ENCODE results near the gene PERM1.

Gene PERM1

GRCh38 chr1:998745-998994 lies 16.8 kb upstream of the PERM1 start:
- TF ChIP-seq EGR1 (IDR thresholded peaks at IDR 0.05) (no peak), CREB1 (IDR thresholded peaks at IDR 0.05; ENCODE audit: low read depth) (no peak), ZBTB7A (IDR thresholded peaks at IDR 0.05; ENCODE audit: low read depth) (no peak), EP300 (IDR thresholded peaks at IDR 0.05; ENCODE audit: borderline replicate concordance) (no peak), TAF1 (IDR thresholded peaks at IDR 0.05; ENCODE audit: low read depth) (no peak), NFIC (IDR thresholded peaks at IDR 0.05) (no peak), YY1 (IDR thresholded peaks at IDR 0.05; ENCODE audit: low read depth) (no peak), CEBPB (IDR thresholded peaks at IDR 0.05) (no peak), USF1 (IDR thresholded peaks at IDR 0.05) (no peak), TEAD4 (IDR thresholded peaks at IDR 0.05) (no peak), FOXM1 (IDR thresholded peaks at IDR 0.05; ENCODE audit: borderline replicate concordance, low read depth) (no peak)
- TF ChIP-seq, protein P1, sequence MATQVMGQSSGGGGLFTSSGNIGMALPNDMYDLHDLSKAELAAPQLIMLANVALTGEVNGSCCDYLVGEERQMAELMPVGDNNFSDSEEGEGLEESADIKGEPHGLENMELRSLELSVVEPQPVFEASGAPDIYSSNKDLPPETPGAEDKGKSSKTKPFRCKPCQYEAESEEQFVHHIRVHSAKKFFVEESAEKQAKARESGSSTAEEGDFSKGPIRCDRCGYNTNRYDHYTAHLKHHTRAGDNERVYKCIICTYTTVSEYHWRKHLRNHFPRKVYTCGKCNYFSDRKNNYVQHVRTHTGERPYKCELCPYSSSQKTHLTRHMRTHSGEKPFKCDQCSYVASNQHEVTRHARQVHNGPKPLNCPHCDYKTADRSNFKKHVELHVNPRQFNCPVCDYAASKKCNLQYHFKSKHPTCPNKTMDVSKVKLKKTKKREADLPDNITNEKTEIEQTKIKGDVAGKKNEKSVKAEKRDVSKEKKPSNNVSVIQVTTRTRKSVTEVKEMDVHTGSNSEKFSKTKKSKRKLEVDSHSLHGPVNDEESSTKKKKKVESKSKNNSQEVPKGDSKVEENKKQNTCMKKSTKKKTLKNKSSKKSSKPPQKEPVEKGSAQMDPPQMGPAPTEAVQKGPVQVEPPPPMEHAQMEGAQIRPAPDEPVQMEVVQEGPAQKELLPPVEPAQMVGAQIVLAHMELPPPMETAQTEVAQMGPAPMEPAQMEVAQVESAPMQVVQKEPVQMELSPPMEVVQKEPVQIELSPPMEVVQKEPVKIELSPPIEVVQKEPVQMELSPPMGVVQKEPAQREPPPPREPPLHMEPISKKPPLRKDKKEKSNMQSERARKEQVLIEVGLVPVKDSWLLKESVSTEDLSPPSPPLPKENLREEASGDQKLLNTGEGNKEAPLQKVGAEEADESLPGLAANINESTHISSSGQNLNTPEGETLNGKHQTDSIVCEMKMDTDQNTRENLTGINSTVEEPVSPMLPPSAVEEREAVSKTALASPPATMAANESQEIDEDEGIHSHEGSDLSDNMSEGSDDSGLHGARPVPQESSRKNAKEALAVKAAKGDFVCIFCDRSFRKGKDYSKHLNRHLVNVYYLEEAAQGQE (IDR thresholded peaks at IDR 0.05; ENCODE audit: low read depth) = no peak

- TF ChIP-seq, protein P1 (IDR thresholded peaks at IDR 0.05; ENCODE audit: low read depth) = no peak
- TF ChIP-seq NFIC (IDR thresholded peaks at IDR 0.05) (no peak), USF1 (IDR thresholded peaks at IDR 0.05) (no peak), TEAD4 (IDR thresholded peaks at IDR 0.05) (no peak), EP300 (IDR thresholded peaks at IDR 0.05; ENCODE audit: borderline replicate concordance) (no peak), CEBPB (IDR thresholded peaks at IDR 0.05) (no peak), TAF1 (IDR thresholded peaks at IDR 0.05; ENCODE audit: low read depth) (no peak), ZBTB7A (IDR thresholded peaks at IDR 0.05; ENCODE audit: low read depth) (no peak), FOXM1 (IDR thresholded peaks at IDR 0.05; ENCODE audit: borderline replicate concordance, low read depth) (no peak), TCF12 (IDR thresholded peaks at IDR 0.05; ENCODE audit: low read depth) (no peak), EGR1 (IDR thresholded peaks at IDR 0.05) (no peak), YY1 (IDR thresholded peaks at IDR 0.05; ENCODE audit: low read depth) (no peak), RAD21 (IDR thresholded peaks at IDR 0.05; ENCODE audit: low read depth) (no peak), CREB1 (IDR thresholded peaks at IDR 0.05; ENCODE audit: low read depth) (no peak), MAX (IDR thresholded peaks at IDR 0.05) (no peak)
These were observed 16.3 kb upstream of the PERM1 start for GRCh38 chr1:997993-998744.

DNA sequence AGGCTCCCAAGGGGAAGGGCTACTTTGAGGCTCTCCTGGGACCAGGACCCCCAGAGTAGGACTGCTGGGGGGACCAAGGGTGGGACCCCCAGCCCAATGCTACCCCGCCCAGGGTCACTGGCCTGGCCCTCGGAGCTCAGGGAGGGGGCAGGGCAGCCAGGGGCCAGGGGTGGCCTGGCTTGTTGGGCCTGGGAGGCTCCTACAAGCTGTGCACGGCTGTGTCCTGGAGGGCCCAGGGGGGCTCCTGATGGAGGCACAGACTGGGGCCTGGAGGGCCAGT lies 15.8 kb upstream of the PERM1 start:
- TF ChIP-seq, protein P1 (IDR thresholded peaks at IDR 0.05; ENCODE audit: low read depth) = no peak
- TF ChIP-seq CEBPB (IDR thresholded peaks at IDR 0.05) (no peak), EP300 (IDR thresholded peaks at IDR 0.05; ENCODE audit: borderline replicate concordance) (no peak), ZBTB7A (IDR thresholded peaks at IDR 0.05; ENCODE audit: low read depth) (no peak), TEAD4 (IDR thresholded peaks at IDR 0.05) (no peak), USF1 (IDR thresholded peaks at IDR 0.05) (no peak), CREB1 (IDR thresholded peaks at IDR 0.05; ENCODE audit: low read depth) (no peak), EGR1 (IDR thresholded peaks at IDR 0.05) (no peak), RAD21 (IDR thresholded peaks at IDR 0.05; ENCODE audit: low read depth) (no peak), YY1 (IDR thresholded peaks at IDR 0.05; ENCODE audit: low read depth) (no peak), TCF12 (IDR thresholded peaks at IDR 0.05; ENCODE audit: low read depth) (no peak), NFIC (IDR thresholded peaks at IDR 0.05) (no peak), MAX (IDR thresholded peaks at IDR 0.05) (no peak)
